Liver (tissue), 9 donors: ENCODE data around the gene HGF. TPM values are rescaled to one million over a fixed set of nuclear protein-coding genes. Genes with fewer than 3 reads are reported as not detected.

Experiments used
- DNase-seq: peaks from one replicate; pipeline ENCODE4 v3.0.0-alpha.2; 2017; ENCODE audit warnings: low spot score
- H3K27ac ChIP-seq, 2 donors: one replicate each; pipeline ENCODE4 v1.7.0; 2013; ENCODE audit warnings: inconsistent platforms in 2 of 2, low read length in 2 of 2, control low read depth in 1 of 2, low read depth in 1 of 2, mild to moderate bottlenecking in 1 of 2
- H3K27me3 ChIP-seq, 4 donors: one replicate each; pipeline versions ENCODE4 v1.6.1 to v1.7.0; 2013; ENCODE audit warnings: low read length in 3 of 4, inconsistent platforms in 1 of 4, mild to moderate bottlenecking in 1 of 4, moderate library complexity in 1 of 4; ENCODE audit not compliant: control insufficient read depth in 4 of 4, insufficient read depth in 4 of 4
- H3K36me3 ChIP-seq, 4 donors: one replicate each; pipeline versions ENCODE4 v1.6.1 to v1.7.0; 2013; ENCODE audit warnings: low read length in 3 of 4, mild to moderate bottlenecking in 3 of 4, low read depth in 1 of 4, moderate library complexity in 1 of 4; ENCODE audit not compliant: control insufficient read depth in 4 of 4, insufficient read depth in 3 of 4
- H3K4me1 ChIP-seq, 4 donors: one replicate each; pipeline versions ENCODE4 v1.6.1 to v1.7.0; 2013; ENCODE audit warnings: low read length in 3 of 4, mild to moderate bottlenecking in 3 of 4, moderate library complexity in 1 of 4; ENCODE audit not compliant: control insufficient read depth in 4 of 4, insufficient read depth in 4 of 4
- H3K4me3 ChIP-seq, 3 donors: one replicate each; pipeline versions ENCODE4 v1.6.1 to v1.7.0; 2013; ENCODE audit warnings: low read length in 3 of 3, control low read depth in 1 of 3, low read depth in 1 of 3, mild to moderate bottlenecking in 1 of 3
- H3K9ac ChIP-seq, 2 donors: one replicate each; pipeline ENCODE4 v1.7.0; 2013; ENCODE audit warnings: low read length in 2 of 2, mild to moderate bottlenecking in 2 of 2, moderate library complexity in 2 of 2, control low read depth in 1 of 2, low read depth in 1 of 2
- H3K9me3 ChIP-seq, 4 donors: one replicate each; pipeline versions ENCODE4 v1.6.1 to v1.7.0; 2013; ENCODE audit warnings: low read length in 3 of 4; ENCODE audit not compliant: control insufficient read depth in 4 of 4
- ATF3 ChIP-seq: IDR thresholded peaks from 2 replicates; pipeline ENCODE4 v1.6.1; 2016; ENCODE audit warnings: antibody characterized with exemption
- CTCF ChIP-seq: fragments of 150-350 bp; IDR thresholded peaks from 2 replicates; pipeline ENCODE4 v1.5.1; 2017; ENCODE audit warnings: improper control_type of control experiment, low read depth, low read length; ENCODE audit not compliant: missing input control
- EGR1 ChIP-seq, 2 donors: IDR thresholded peaks; 2 replicates each; pipeline ENCODE4 v1.6.1; 2016 to 2018; ENCODE audit warnings: antibody characterized with exemption in 2 of 2, low read depth in 2 of 2
- FOXA1 ChIP-seq: IDR thresholded peaks from 2 replicates; pipeline ENCODE4 v1.6.1; 2016; ENCODE audit warnings: antibody characterized with exemption
- FOXA2 ChIP-seq: IDR thresholded peaks from 2 replicates; pipeline ENCODE4 v1.6.1; 2016; ENCODE audit warnings: antibody characterized with exemption
- GABPA ChIP-seq, 2 donors: IDR thresholded peaks in 1 of 2; conservative IDR thresholded peaks in 1 of 2; 2 replicates each; pipeline ENCODE4 v1.6.1; 2016; ENCODE audit warnings: antibody characterized with exemption in 2 of 2, mild to moderate bottlenecking in 1 of 2, moderate library complexity in 1 of 2
- HNF4A ChIP-seq, 2 donors: conservative IDR thresholded peaks; 2 replicates each; pipeline ENCODE4 v1.6.1; 2016; ENCODE audit warnings: antibody characterized with exemption in 2 of 2, mild to moderate bottlenecking in 2 of 2
- HNF4G ChIP-seq: IDR thresholded peaks from 2 replicates; pipeline ENCODE4 v1.6.1; 2016; ENCODE audit warnings: antibody characterized with exemption
- MAX ChIP-seq: IDR thresholded peaks from 2 replicates; pipeline ENCODE4 v1.6.1; 2016; ENCODE audit warnings: antibody characterized with exemption
- NR2F2 ChIP-seq: IDR thresholded peaks from 2 replicates; pipeline ENCODE4 v1.6.1; 2016; ENCODE audit warnings: antibody characterized with exemption
- RAD21 ChIP-seq, 2 donors: IDR thresholded peaks; 2 replicates each; pipeline ENCODE4 v1.6.1; 2016; ENCODE audit warnings: antibody characterized with exemption in 2 of 2, mild to moderate bottlenecking in 2 of 2
- REST ChIP-seq: IDR thresholded peaks from 2 replicates; pipeline ENCODE4 v1.6.1; 2016; ENCODE audit warnings: antibody characterized with exemption, mild to moderate bottlenecking
- SP1 ChIP-seq: IDR thresholded peaks from 2 replicates; pipeline ENCODE4 v1.6.1; 2018; ENCODE audit warnings: antibody characterized with exemption, mild to moderate bottlenecking
- TAF1 ChIP-seq: conservative IDR thresholded peaks from 2 replicates; pipeline ENCODE4 v1.6.1; 2016; ENCODE audit warnings: antibody characterized with exemption, mild to moderate bottlenecking
- YY1 ChIP-seq: IDR thresholded peaks from 2 replicates; pipeline ENCODE4 v1.6.1; 2016; ENCODE audit warnings: antibody characterized with exemption, mild to moderate bottlenecking
- ZBTB33 ChIP-seq: IDR thresholded peaks from 2 replicates; pipeline ENCODE4 v1.6.1; 2016; ENCODE audit warnings: antibody characterized with exemption
- WGBS: extraction: QIAGEN DNeasy Blood & Tissue Kit; methylation state at CpG from one replicate; pipeline ENCODE4 v1.1.7; 2013; 5-methylcytosine and 5-hydroxymethylcytosine counted together
- polyA plus RNA-seq, 2 donors: library from polyadenylated mRNA; stranded (reverse) in 1 of 2; unstranded in 1 of 2; fragments of 200-250 nt in 1 of 2; fragments of >200 nt in 1 of 2; fragmentation: Nextera tagmentation in 1 of 2; extraction: Ambion mirVana in 1 of 2; gene quantifications; one replicate each; pipeline versions ENCODE4 v1.2.1 to v1.2.3, GENCODE V29; 2013 to 2015
- total RNA-seq, 2 donors: library from RNA; depleted of rRNA; stranded (reverse); fragments of >200 nt; gene quantifications; one replicate each; pipeline ENCODE4 v1.2.3, GENCODE V29; 2014
- donor health status: healthy.
- donor health status: healthy.
- donor health status: healthy.
- donor health status: healthy.
- donor health status: healthy.

Gene HGF
- total and polyA plus RNA-seq, 4 donors: 12.0 to 29.8 (median 15.3) TPM

GRCh38 chr7:81684033-81684432, 85.8 kb downstream of the HGF start:
- H3K4me1 ChIP-seq: no peaks in the 10 kb centered on the region
- DNase-seq: no peak
- H3K9ac ChIP-seq: no peak overlapping the region
- TF ChIP-seq EGR1 (IDR thresholded peaks at IDR 0.05; ENCODE audit: low read depth in 2 of 2) (no peak), CTCF (no peak), YY1 (no peak), GABPA (IDR thresholded peaks at IDR 0.05 in 1 of 2, conservative IDR thresholded peaks at IDR 0.05 in 1 of 2) (no peak), HNF4A (conservative IDR thresholded peaks at IDR 0.05) (no peak), REST (no peak), ZBTB33 (no peak), SP1 (no peak)
- no peaks in the 10 kb centered on the region for H3K27me3 ChIP-seq
- no peak overlapping the region for H3K4me3 ChIP-seq
- 68% methylated on average over 5 of the region's 5 CpGs for WGBS
- no peaks in the 10 kb centered on the region for H3K36me3 ChIP-seq
- no peaks in the 10 kb centered on the region for H3K9me3 ChIP-seq
- H3K27ac ChIP-seq: no peak overlapping the region

- no peak overlapping the region for H3K9ac ChIP-seq
- no peaks in the 10 kb centered on the region for H3K36me3 ChIP-seq
- no peaks in the 10 kb centered on the region for H3K9me3 ChIP-seq
- H3K27me3 ChIP-seq: no peaks in the 10 kb centered on the region
- no peak overlapping the region for H3K27ac ChIP-seq
- 51% methylated on average over 2 of the region's 2 CpGs for WGBS
- no peak overlapping the region for H3K4me3 ChIP-seq
- no peak for DNase-seq
- H3K4me1 ChIP-seq: no peaks in the 10 kb centered on the region
- no peak for TF ChIP-seq HNF4A (conservative IDR thresholded peaks at IDR 0.05)
- no peak for TF ChIP-seq HNF4G
- no peak for TF ChIP-seq RAD21 (IDR thresholded peaks at IDR 0.05)
- TF ChIP-seq EGR1 (IDR thresholded peaks at IDR 0.05; ENCODE audit: low read depth in 2 of 2): no peak
- no peak for TF ChIP-seq REST
- no peak for TF ChIP-seq SP1
- no peak for TF ChIP-seq FOXA1
- TF ChIP-seq TAF1: no peak
- TF ChIP-seq NR2F2: no peak
- TF ChIP-seq CTCF: no peak
- no peak for TF ChIP-seq ATF3
- no peak for TF ChIP-seq FOXA2
- TF ChIP-seq GABPA (IDR thresholded peaks at IDR 0.05 in 1 of 2, conservative IDR thresholded peaks at IDR 0.05 in 1 of 2): no peak
- TF ChIP-seq MAX: no peak
- no peak for TF ChIP-seq YY1
Observed at GRCh38 chr7:81682873-81683272, 87.0 kb downstream of the HGF start.
